Measurements from ENCODE around the gene TPST1.
"Not testable (repeated sequence)": the region's sequence is repeated elsewhere in the genome, so short reads cannot be mapped to it uniquely, and the experiment has no call there.

TPST1 gene

DNA sequence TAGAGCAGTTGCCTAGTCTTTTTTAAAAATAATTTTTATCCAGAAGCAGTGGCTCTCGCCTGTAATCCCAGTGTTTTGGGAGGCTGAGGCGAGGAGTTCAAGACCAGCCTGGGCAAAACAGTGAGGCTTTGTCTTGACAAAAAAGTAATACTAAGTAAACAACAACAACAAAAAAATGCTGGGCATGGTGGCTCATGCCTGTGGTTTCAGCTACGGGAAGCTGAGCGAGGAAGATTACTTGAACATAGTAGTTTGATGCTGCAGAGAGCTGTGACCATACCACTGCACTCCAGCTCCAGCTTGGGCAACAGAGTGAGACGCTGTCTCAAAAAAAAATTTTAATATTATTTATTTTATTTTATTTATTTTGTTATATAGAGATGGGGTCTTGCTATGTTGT, 31.3 kb upstream of the TPST1 start:
- Histone ChIP-seq H3K79me2 (ENCODE audit: insufficient read depth, low read length) (no peaks in the 10 kb centered on the region), H3K4me3 (ENCODE audit: low read length, poor library complexity, severe bottlenecking) (no peak overlapping the region), H3K9ac (ENCODE audit: low read depth, low read length, poor library complexity, severe bottlenecking) (no peak overlapping the region), H3K9me3 (ENCODE audit: insufficient read depth, low read depth, low read length) (no peaks in the 10 kb centered on the region), H3K9me2 (replicated peaks; ENCODE audit: low read depth, low read length) (no peaks in the 10 kb centered on the region), H3K36me3 (ENCODE audit: insufficient read depth, low read length) (no peaks in the 10 kb centered on the region), H3K27me3 (ENCODE audit: insufficient read depth, low read length, poor library complexity, severe bottlenecking) (no peaks in the 10 kb centered on the region), H3K4me2 (ENCODE audit: low read depth, low read length, poor library complexity, severe bottlenecking) (no peak overlapping the region), H2AFZ (ENCODE audit: low read length) (no peak overlapping the region), H3K4me1 (ENCODE audit: insufficient read depth, low read length, poor library complexity, severe bottlenecking) (no peaks in the 10 kb centered on the region), H3F3A (ENCODE audit: low read depth) (no peaks in the 10 kb centered on the region), H4K20me1 (ENCODE audit: insufficient read depth, low read length, poor library complexity, severe bottlenecking) (no peaks in the 10 kb centered on the region)
- TF ChIP-seq, protein P1, sequence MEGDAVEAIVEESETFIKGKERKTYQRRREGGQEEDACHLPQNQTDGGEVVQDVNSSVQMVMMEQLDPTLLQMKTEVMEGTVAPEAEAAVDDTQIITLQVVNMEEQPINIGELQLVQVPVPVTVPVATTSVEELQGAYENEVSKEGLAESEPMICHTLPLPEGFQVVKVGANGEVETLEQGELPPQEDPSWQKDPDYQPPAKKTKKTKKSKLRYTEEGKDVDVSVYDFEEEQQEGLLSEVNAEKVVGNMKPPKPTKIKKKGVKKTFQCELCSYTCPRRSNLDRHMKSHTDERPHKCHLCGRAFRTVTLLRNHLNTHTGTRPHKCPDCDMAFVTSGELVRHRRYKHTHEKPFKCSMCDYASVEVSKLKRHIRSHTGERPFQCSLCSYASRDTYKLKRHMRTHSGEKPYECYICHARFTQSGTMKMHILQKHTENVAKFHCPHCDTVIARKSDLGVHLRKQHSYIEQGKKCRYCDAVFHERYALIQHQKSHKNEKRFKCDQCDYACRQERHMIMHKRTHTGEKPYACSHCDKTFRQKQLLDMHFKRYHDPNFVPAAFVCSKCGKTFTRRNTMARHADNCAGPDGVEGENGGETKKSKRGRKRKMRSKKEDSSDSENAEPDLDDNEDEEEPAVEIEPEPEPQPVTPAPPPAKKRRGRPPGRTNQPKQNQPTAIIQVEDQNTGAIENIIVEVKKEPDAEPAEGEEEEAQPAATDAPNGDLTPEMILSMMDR (conservative IDR thresholded peaks at IDR 0.05; ENCODE audit: low read length): no peak
- TF ChIP-seq EZH2phosphoT487 (IDR thresholded peaks at IDR 0.05; ENCODE audit: borderline replicate concordance): no peak

DNA sequence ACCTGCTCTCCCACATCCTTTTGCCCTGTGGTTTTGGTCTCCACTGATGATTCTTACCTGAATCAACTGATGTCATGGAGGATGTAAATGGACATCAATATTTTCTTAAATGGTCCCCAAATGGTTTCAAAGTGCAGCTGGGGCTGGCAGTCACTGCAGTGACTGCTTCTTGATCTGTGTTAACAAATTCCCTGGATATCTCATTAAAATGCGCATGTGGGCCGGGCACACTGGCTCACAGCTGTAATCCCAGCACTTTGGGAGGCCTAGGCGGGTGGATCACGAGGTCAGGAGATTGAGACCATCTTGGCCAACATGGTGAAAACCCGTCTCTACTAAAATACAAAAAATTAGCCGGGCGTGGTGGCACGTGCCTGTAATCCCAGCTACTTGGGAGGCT, 30.1 kb upstream of the TPST1 start:
- H2AFZ ChIP-seq (ENCODE audit: low read length); H3K9ac ChIP-seq (ENCODE audit: low read depth, low read length, poor library complexity, severe bottlenecking); H4K20me1 ChIP-seq (ENCODE audit: insufficient read depth, low read length, poor library complexity, severe bottlenecking); H3K36me3 ChIP-seq (ENCODE audit: insufficient read depth, low read length); H3K9me2 ChIP-seq (replicated peaks; ENCODE audit: low read depth, low read length); H3K9me3 ChIP-seq (ENCODE audit: insufficient read depth, low read depth, low read length); H3K4me1 ChIP-seq (ENCODE audit: insufficient read depth, low read length, poor library complexity, severe bottlenecking); H3K4me2 ChIP-seq (ENCODE audit: low read depth, low read length, poor library complexity, severe bottlenecking); H3F3A ChIP-seq (ENCODE audit: low read depth); H3K27me3 ChIP-seq (ENCODE audit: insufficient read depth, low read length, poor library complexity, severe bottlenecking); H3K79me2 ChIP-seq (ENCODE audit: insufficient read depth, low read length); H3K4me3 ChIP-seq (ENCODE audit: low read length, poor library complexity, severe bottlenecking): not testable (repeated sequence)

DNA sequence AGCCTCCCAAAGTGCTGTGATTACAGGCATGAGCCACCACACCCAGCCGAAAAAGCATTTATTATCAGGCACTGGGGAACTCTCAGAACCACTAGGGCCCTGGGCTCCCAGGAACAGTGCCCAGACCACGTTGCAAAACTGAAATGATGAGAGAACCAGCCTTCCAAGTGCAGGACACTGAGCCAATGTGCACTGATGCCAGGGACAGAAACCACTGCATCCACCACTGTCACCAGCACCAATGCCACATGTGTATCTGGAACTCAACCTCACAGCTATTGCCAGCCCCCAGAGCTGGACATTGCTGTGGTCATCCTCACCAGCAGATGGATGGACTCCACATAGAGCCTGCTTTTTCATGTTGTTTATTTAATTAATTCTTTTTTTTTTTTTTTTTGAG, 28.2 kb upstream of the TPST1 start:
- Histone ChIP-seq H4K20me1 (ENCODE audit: insufficient read depth, low read length, poor library complexity, severe bottlenecking) (no peaks in the 10 kb centered on the region), H3F3A (ENCODE audit: low read depth) (no peaks in the 10 kb centered on the region), H3K4me2 (ENCODE audit: low read depth, low read length, poor library complexity, severe bottlenecking) (no peak overlapping the region), H3K9me2 (replicated peaks; ENCODE audit: low read depth, low read length) (no peaks in the 10 kb centered on the region), H3K4me3 (ENCODE audit: low read length, poor library complexity, severe bottlenecking) (no peak overlapping the region), H2AFZ (ENCODE audit: low read length) (no peak overlapping the region), H3K36me3 (ENCODE audit: insufficient read depth, low read length) (no peaks in the 10 kb centered on the region), H3K9me3 (ENCODE audit: insufficient read depth, low read depth, low read length) (no peaks in the 10 kb centered on the region), H3K27me3 (ENCODE audit: insufficient read depth, low read length, poor library complexity, severe bottlenecking) (no peaks in the 10 kb centered on the region), H3K4me1 (ENCODE audit: insufficient read depth, low read length, poor library complexity, severe bottlenecking) (no peaks in the 10 kb centered on the region), H3K79me2 (ENCODE audit: insufficient read depth, low read length) (no peaks in the 10 kb centered on the region), H3K9ac (ENCODE audit: low read depth, low read length, poor library complexity, severe bottlenecking) (no peak overlapping the region)
- TF ChIP-seq, protein P1 (conservative IDR thresholded peaks at IDR 0.05; ENCODE audit: low read length): no peak
- TF ChIP-seq EZH2phosphoT487 (IDR thresholded peaks at IDR 0.05; ENCODE audit: borderline replicate concordance): no peak

DNA sequence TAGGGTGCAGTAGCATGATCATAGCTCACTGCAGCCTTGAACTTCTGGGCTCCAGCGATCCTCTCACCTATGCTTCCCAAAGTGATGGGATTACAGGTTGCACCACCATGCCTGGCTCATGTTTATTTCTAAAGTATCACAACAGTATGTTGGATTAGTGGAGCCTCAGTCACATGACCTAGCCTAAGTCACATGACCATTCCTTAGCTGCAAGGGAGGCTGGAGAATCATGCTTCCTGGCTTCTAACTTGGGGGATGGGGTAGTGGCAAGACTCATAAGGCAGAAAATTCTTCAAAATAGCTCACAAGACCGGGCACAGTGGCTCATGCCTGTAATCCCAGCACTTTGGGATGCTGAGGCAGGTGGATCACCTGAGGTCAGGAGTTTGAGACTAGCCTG, 26.9 kb upstream of the TPST1 start:
- Histone ChIP-seq H2AFZ (ENCODE audit: low read length) (no peak overlapping the region), H3K4me1 (ENCODE audit: insufficient read depth, low read length, poor library complexity, severe bottlenecking) (no peaks in the 10 kb centered on the region)

More for the DNA sequence above, 26.9 kb upstream of the TPST1 start:
- Histone ChIP-seq H4K20me1 (ENCODE audit: insufficient read depth, low read length, poor library complexity, severe bottlenecking) (no peaks in the 10 kb centered on the region), H3K79me2 (ENCODE audit: insufficient read depth, low read length) (no peaks in the 10 kb centered on the region), H3K9me3 (ENCODE audit: insufficient read depth, low read depth, low read length) (no peaks in the 10 kb centered on the region), H3K4me2 (ENCODE audit: low read depth, low read length, poor library complexity, severe bottlenecking) (no peak overlapping the region), H3K36me3 (ENCODE audit: insufficient read depth, low read length) (no peaks in the 10 kb centered on the region), H3F3A (ENCODE audit: low read depth) (no peaks in the 10 kb centered on the region), H3K27me3 (ENCODE audit: insufficient read depth, low read length, poor library complexity, severe bottlenecking) (no peaks in the 10 kb centered on the region), H3K9ac (ENCODE audit: low read depth, low read length, poor library complexity, severe bottlenecking) (no peak overlapping the region), H3K9me2 (replicated peaks; ENCODE audit: low read depth, low read length) (no peaks in the 10 kb centered on the region), H3K4me3 (ENCODE audit: low read length, poor library complexity, severe bottlenecking) (no peak overlapping the region)
- no peak for TF ChIP-seq EZH2phosphoT487 (IDR thresholded peaks at IDR 0.05; ENCODE audit: borderline replicate concordance)
- TF ChIP-seq, protein P1 (conservative IDR thresholded peaks at IDR 0.05; ENCODE audit: low read length): no peak
